AG04450 (cell line): Measurements from ENCODE around the gene GOLT1A. TPM values are rescaled to one million over a fixed set of nuclear protein-coding genes. Genes with fewer than 3 reads are reported as not detected.

Source experiments
- CTCF ChIA-PET: fragments of 300-600, 350-600 bp; formaldehyde crosslinking; extraction: SDS; loops from one replicate; lab custom pipeline; 2022; ENCODE audit warnings: antibody characterized with exemption, inconsistent platforms; lab: Charles Lee
- POLR2A ChIA-PET: fragments of 350-600 bp; formaldehyde crosslinking; extraction: SDS; loops from one replicate; lab custom pipeline; 2021; ENCODE audit warnings: antibody characterized with exemption, inconsistent platforms; lab: Yijun Ruan, JAX
- DNase-seq: peaks from one replicate; pipeline ENCODE4 v3.0.0-alpha.2; 2011; ENCODE audit warnings: low read depth, low spot score
- H3K27ac ChIP-seq: one replicate; pipeline ENCODE4 v1.5.1; 2012; ENCODE audit warnings: low read depth, low read length, control low read depth
- H3K27me3 ChIP-seq: one replicate; pipeline ENCODE4 v1.6.0; 2012; ENCODE audit warnings: low read length; ENCODE audit not compliant: control insufficient read depth, insufficient read depth
- H3K4me3 ChIP-seq: 2 replicates; pipeline ENCODE4 v1.5.1; 2011; ENCODE audit warnings: mild to moderate bottlenecking, low read depth, low read length, control low read depth
- H3K9me3 ChIP-seq: 2 replicates; pipeline ENCODE4 v1.5.1; 2012; ENCODE audit warnings: low read length; ENCODE audit not compliant: control insufficient read depth, insufficient read depth
- polyA plus RNA-seq: library from polyadenylated mRNA; depleted of rRNA; stranded (reverse); fragments of >200 nt; gene quantifications from 2 replicates; pipeline ENCODE4 v1.2.3, GENCODE V29; 2011
- TF ChIP-seq, protein P1 (sequence below): IDR thresholded peaks from 2 replicates; pipeline ENCODE4 v1.5.1; 2011; ENCODE audit warnings: low read depth, low read length, control low read depth, inconsistent platforms

GOLT1A gene
- polyA plus RNA-seq, 1 experiment, result not detected

DNA sequence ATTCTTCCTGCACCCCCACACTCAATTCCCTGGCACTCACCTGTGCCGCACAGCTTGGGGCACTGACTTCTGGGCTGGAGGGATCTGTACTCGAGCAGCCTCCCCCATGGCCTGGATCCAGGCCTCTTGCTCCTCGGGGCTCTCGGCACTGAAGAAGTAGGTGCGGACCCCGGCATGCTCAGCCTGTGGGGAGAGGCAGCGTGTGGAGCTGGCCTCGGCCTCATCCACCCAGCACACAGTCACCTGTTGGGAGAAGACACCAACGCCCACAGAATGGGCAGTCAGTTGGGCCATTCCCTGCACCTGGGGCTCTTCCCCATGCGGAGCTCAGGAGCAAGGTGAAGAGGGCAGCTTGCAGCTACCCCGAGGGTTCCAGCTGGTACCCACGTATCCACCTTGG, 47.5 kb upstream of the GOLT1A start:
- ChIA-PET CTCF (interaction anchor here (3.7 to 5.8 kb wide), 2 partner anchors 100 to 103 kb away, joined by 14 to 29 read pairs; partner anchors contain the start of gene PLEKHA6), POLR2A (no interaction called here)
- no peak overlapping the region for H3K27ac ChIP-seq

DNA sequence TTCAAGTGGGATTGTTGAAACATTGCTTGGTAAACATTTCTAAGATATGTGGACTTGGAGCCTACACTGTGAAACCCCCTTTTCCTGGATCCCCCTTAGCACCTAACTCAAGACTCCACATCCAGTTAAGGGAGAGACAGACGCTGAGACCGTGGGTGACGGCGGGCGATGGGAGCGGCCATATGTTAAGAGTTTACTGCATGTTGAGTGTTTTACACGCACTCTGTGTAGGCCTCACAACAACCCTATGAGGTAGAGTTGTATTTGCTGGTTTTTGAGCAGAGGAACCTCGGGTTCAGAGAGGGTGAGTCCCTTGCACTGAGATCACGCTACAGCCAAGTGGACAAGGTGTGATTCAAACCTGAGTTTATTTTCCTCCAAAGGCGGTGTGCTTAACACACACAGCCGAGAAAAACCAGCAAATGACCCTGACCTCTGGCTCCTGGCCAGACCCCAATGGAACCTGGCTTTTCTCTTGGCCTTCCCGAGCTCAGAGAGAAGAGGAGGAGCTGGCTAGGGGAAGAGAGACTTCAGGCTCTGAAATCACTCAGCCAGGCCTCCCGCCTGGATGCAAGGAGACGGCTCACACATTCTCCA, 46.9 kb upstream of the GOLT1A start:
- Histone ChIP-seq H3K27me3 (no peaks in the 10 kb centered on the region), H3K4me3 (no peak overlapping the region), H3K9me3 (no peaks in the 10 kb centered on the region), H3K27ac (no peak overlapping the region)
- TF ChIP-seq, protein P1, sequence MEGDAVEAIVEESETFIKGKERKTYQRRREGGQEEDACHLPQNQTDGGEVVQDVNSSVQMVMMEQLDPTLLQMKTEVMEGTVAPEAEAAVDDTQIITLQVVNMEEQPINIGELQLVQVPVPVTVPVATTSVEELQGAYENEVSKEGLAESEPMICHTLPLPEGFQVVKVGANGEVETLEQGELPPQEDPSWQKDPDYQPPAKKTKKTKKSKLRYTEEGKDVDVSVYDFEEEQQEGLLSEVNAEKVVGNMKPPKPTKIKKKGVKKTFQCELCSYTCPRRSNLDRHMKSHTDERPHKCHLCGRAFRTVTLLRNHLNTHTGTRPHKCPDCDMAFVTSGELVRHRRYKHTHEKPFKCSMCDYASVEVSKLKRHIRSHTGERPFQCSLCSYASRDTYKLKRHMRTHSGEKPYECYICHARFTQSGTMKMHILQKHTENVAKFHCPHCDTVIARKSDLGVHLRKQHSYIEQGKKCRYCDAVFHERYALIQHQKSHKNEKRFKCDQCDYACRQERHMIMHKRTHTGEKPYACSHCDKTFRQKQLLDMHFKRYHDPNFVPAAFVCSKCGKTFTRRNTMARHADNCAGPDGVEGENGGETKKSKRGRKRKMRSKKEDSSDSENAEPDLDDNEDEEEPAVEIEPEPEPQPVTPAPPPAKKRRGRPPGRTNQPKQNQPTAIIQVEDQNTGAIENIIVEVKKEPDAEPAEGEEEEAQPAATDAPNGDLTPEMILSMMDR, result no peak
- no peak for DNase-seq
- ChIA-PET CTCF (interaction anchor here (3.7 to 5.8 kb wide), 2 partner anchors 100 to 103 kb away, joined by 14 to 29 read pairs; partner anchors contain the start of gene PLEKHA6), POLR2A (no interaction called here)

More for the DNA sequence above, 47.5 kb upstream of the GOLT1A start:
- TF ChIP-seq, protein P1, result no peak
- Histone ChIP-seq H3K4me3 (no peak overlapping the region), H3K9me3 (no peaks in the 10 kb centered on the region), H3K27me3 (no peaks in the 10 kb centered on the region)
- DNase-seq, result no peak

DNA sequence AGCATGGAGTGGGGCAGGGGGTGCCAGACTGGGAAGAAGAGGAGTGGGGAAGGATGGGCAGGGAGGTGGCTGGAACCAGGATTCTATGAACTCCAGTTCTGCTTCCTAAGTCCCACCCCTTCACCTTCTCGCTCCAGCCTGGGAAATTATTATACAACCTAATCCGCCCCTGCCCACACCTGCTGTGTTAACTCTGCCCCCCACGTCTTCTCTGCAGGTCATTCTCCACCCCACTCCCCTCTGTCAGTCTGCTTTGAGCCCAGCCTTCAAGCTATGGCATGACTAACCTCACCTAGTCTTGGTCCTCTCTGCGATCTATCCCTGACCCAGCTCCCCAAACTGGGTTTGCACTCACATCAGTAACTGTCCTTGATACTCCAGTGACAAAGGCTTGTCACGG, 46.0 kb upstream of the GOLT1A start:
- DNase-seq, result no peak
- POLR2A ChIA-PET, result no interaction called here

DNA sequence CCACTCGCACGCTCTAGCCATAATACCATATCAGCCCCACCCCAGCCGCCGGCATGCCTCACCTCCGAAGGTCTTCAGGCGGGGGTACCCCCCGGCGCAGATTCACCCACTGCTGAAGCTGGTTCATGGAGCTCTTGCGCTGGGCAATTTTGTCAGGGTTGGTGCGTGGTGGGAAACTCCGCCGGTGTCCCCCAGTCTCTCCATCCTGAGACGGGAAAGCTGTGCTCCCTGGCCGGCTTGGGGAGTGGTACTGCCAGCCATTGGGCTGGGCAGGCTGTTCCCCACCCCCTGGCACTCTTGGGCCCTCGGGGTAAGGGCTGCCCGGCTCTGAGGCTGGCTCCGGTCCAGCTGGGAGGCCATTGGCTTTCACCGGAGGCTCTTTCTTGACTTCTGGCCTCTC, 45.4 kb upstream of the GOLT1A start:
- H3K27ac ChIP-seq, result no peak overlapping the region
- POLR2A ChIA-PET, result interaction anchor here (0.9 kb wide), 1 partner anchor 37 kb away, joined by 3 read pairs; no protein-coding TSS in a partner anchor
- CTCF ChIA-PET, result interaction anchor here (0.7 to 7.1 kb wide), 37 partner anchors 8 to 139 kb away, joined by 3 to 187 read pairs (median 5); partner anchors contain the start of genes GOLT1A and PLEKHA6
- no peaks in the 10 kb centered on the region for H3K27me3 ChIP-seq
- no peak overlapping the region for H3K4me3 ChIP-seq
- H3K9me3 ChIP-seq, result no peaks in the 10 kb centered on the region
- no peak for DNase-seq
- TF ChIP-seq, protein P1, result no peak

More for the DNA sequence above, 46.0 kb upstream of the GOLT1A start:
- H3K9me3 ChIP-seq, result no peaks in the 10 kb centered on the region
- H3K4me3 ChIP-seq, result no peak overlapping the region
- CTCF ChIA-PET, result interaction anchor here (1.5 to 7.1 kb wide), 6 partner anchors 16 to 104 kb away, joined by 5 to 187 read pairs (median 18); partner anchors contain the start of genes GOLT1A and PLEKHA6
- TF ChIP-seq, protein P1, result no peak
- no peak overlapping the region for H3K27ac ChIP-seq
- no peaks in the 10 kb centered on the region for H3K27me3 ChIP-seq
